Muscle of arm (tissue), 12 donors: Measurements from ENCODE around the gene ATAT1. TPM values are rescaled to one million over a fixed set of nuclear protein-coding genes. Genes with fewer than 3 reads are reported as not detected.

Experiments used
- DNase-seq: peaks from one replicate; pipeline ENCODE4 v3.0.0-alpha.2; 2013
- polyA plus RNA-seq, 12 donors: library from polyadenylated mRNA; unstranded; fragments of 120-200 nt; gene quantifications; one replicate each; pipeline ENCODE4 v1.2.1, GENCODE V29; 2013; ENCODE audit not compliant: insufficient read length in 12 of 12

Gene ATAT1
- polyA plus RNA-seq, 12 donors = 16.0 to 52.5 (median 19.8) TPM; not detected in 1

DNA sequence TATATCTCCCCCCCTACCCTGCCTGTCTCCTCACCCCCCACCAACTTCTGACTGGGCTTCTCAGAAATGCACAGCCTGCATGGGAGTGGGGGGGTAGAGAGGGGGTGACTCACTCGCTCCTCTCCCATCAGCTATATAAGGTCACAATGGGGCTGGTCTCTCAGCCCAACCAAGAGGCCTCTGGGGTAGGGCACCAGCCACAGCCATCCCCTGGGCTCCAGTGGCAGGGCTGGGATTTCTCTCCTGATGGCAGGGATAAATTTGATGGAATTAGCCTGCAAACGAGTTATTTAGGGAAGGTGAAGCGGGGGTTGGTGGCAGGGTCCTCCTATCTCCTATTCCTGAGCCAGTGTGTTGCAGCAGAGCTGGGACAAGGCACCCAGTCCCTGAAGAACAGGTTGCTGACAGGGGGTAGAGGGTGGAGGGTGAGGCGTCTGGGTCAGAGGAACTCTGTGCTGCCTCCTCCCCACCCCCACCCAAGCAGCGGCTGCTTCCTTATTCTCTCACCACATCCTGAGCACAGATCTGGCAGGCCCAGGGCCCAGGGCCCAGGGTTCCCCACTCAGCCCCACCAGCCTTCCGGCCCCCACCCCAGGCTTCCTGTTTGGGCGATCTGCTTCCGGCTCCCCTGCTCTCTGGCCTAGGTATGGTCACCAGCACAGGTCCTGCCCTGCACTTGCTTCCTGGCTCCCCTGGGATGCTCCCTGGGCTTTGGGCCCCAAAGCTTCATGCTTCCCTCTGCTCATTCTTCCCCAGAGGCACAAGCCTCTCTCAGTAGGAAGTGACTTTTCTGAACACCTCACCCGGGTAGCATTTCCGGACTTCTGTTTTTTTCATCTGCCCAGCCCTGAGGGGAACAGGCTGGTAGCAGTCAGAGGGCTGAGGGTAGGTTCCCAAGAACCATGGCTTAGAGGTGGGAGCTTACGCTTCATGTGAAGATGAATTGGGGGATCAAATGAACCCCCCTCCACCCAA is 55.8 kb downstream of the ATAT1 start:
- DNase-seq = no peak

DNA sequence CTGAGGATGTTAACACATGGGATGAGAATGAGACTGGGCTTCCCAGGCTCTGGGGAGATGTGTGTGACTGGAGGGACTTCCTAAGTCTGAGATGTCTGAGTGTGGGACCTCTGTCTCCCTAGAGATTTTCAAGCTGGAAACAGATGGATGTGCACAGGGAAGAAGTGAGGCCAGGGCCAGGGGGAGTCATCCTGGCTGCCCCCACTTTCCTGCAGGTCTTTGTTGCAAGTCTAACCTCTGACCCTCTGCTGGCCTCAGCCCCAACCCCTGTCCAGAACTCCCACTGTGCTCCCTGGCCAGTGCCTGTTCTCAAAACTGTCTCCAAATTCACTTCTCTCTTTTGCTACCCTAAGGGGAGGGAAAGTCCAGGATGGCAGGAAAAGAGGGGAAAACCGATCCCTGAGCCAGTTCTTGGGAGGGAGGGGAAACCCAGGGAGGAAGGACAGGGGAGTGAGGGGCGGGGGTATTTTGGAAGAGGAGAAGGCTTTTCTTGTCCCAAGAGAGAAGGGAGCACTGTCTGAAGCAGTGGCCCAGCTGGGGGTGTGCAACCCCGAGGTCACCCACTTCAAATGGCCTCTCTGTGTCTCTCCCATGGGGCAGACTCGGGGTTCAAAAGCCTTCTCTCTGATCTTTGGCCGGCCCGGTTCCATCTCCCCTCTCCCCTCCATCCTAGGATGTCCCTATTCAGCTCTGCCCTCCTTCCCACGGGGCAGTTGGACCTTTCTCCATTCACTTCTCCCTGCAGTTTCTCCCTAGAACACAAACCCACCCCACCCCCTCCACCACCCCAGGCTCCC is 56.7 kb downstream of the ATAT1 start:
- DNase-seq = no peak

DNA sequence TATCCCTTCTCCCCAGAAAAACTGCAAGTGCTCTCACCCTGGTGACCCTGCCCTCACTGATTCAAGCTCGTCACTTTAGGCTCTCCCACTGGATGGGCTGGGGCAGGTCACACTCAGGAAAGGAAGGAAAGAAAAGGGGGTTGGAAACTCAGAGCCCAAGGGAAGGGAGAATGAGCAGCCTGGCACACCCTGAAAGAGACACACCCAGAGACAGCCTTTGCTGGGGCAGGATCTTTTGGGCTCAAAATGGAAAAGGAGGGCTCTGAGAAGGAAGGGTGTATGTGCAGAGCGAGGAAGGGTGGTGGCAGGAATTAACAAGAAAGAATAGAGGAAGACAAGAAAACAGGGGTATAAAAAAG is 57.3 kb downstream of the ATAT1 start:
- DNase-seq = no peak

- no peak for DNase-seq
Observed at GRCh38 chr6:30684386-30685156, 57.9 kb downstream of the ATAT1 start.

DNA sequence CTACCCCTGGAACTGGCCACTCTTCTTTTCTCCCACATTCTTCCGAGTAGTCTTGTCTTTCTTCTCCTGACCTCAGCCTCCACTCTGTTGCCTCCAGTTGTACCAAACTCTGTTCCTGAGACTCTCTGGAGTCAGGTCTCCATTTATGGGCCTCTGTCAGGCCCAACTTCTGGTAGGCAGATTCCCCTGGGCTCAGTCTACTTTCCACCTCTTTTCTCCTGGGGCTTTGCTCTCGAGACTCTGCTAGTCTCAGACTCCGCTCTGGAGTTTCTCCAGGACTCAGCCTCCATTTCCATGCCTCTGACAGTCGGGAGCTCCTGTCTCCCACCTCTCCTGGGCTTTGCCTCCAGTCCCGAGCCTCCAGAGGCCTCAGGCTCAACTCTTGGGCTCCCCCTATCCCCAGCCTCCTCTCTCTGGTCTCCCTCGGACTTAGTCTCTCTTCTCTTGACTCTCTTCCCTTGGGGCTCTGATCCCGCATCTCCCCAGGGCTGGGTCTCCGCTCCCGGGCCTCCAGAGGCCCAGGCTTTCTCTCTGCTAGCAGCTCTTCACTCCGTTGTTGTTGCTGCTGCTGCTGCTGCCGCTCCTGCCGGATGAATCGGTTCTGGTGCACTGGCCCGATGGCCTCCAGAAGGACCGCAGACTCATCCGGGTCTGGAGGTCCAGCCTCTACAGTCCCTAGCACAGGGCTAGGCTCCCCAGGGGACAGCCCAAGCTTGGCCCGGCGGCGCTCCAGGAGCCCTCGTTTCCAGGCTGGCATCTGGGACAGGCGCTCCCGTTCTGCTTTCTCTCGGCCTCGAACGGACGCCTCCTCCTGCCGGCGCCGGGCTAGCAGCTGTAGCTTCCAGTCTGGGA is 58.7 kb downstream of the ATAT1 start:
- no peak for DNase-seq

- peak; percentile 79 for DNase-seq
Observed at GRCh38 chr6:30686009-30686907, 59.6 kb downstream of the ATAT1 start, which contains the start of gene PPP1R18. PPP1R18 (minus strand) TSS chr6:30686645; CDS start chr6:30686018, 627 bp downstream.

- peak; percentile 96 for DNase-seq
Observed at GRCh38 chr6:30686908-30687658, 60.4 kb downstream of the ATAT1 start.

GRCh38 chr6:30687659-30688431 is 61.2 kb downstream of the ATAT1 start:
- DNase-seq = no peak

GRCh38 chr6:30688569-30688968 is 61.9 kb downstream of the ATAT1 start:
- no peak for DNase-seq

DNA sequence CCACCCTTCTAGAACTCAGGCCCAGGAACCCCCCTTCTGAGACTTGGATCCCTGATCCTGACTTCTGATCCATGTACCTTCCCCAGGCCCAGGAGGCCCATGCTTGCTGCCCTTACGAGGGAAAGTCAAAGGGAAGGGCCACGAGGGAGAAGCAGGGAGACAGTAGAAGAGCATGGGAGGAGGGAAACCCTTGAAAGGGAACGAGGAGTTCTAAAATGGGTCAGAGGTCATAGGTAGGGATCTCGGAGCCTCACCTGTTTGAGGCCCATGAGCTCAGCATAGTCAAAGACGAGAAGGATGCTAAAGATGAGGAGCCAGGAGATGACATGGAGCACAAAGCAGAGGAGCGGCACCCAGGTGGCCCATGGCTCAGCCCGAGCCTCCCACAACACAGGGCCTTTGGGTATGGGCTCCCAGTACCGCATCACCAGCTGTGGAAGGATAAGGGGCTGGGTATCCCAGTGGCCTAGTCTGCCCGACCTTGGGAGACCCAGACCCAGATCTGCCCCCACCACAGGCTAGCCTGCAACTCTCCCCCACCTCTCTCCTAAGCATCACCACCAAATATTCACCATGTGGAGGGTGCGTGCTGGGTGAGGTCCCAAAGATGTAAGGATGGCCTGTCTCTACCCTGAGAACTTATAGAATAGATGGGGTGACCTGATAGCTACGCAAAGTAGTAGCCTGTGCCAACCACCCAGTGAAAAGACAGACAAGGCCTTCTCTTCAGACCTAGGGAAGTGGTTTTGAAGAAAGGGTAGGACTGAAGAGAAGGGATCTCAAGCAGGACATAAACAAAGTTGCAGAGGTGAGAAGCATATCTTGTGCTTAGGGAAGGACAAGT is 62.6 kb downstream of the ATAT1 start:
- no peak for DNase-seq

GRCh38 chr6:30689985-30690384 is 63.3 kb downstream of the ATAT1 start:
- DNase-seq = no peak

DNA sequence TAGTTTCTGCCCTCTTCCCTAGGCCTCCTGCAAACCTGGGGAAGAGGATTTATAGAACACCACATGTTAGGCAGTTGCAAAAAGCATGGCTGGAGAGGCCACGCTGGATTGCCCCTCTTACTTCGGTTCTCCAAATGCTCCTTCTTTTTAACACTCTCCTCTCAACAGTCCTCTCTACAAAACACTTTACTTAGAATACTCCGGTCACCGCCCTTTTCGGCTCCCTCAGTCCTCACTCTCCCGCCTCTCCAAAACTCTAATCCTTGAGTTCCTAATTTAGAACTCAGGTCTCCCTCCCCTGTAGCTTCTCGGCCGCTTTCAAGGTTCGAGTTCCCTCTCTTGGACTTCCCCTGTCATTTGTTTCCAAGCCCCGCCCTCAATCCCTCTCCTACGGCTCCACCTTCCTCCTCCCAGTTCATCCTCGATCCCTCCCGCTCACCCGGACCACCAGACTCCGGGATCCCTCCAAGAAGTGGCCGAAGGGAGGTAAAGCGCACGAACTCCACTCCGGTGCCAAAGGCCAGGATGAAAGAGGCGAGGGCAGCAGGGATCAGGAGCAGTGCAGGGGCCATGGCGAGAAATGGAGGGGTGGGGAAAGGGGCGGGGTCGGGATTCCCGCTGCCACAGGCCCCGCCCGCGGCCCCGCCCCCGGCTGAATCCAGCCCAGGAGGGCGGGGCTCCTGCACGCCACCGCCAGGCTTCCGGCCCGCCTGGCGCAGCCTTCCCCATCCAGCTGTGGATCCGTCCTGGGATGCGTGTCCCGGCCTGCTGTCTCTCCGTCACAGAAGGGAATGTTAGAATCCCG is 63.9 kb downstream of the ATAT1 start, which contains the start of gene NRM:
TSS of gene NRM (minus strand) at position 582 of the 805 bp plus-strand sequence. CDS start at position 572, 10 bp downstream.
- peak; percentile 94 for DNase-seq

DNA sequence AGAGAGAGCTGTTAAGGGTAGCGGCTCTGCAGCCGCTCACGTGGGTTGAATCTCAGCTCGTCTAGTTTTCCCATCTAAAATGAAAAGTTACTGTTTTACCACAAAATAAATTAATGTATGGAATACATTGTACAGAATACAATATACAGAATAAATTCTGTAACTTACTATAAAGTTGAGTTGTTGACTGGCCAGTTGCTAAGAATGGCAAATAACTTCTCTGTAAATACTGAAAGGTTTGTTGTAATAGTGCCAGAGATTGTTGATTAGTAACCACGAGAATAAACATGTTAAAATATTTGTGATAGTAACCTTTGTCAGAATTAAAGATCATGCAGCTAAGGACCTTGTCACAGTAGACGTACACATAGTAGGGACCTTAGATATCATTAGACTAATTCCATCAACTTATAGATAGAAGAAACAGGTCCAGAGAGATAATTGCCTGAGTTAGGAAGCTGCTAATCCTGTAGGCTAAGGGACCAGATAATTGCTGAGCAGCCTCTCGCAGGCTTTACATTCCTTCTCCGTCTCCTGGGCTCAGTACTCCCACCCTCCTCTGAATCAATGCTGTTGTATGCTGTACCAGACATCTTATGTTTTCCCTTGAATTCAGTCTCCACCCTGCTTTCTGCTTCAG is 64.7 kb downstream of the ATAT1 start:
- DNase-seq = no peak
